ENCODE data around the gene ADGRB3. TPM values are rescaled to one million over a fixed set of nuclear protein-coding genes. Genes with fewer than 3 reads are reported as not detected.

The ADGRB3 gene
- total RNA-seq, 1 experiment from 2014 or later: 0.11 TPM

GRCh38 chr6:68947721-68948120 is 312.6 kb downstream of the ADGRB3 start:
- no peak for ATAC-seq
- no peak overlapping the region for H3K9ac ChIP-seq (ENCODE audit: low read length)
- CTCF ChIA-PET: no interaction called here
- BruUV-seq (replicated peaks): no TSS peak
- intact Hi-C loops (cut with micrococcal nuclease): no loop called here
- no peaks in the 10 kb centered on the region for H3K79me2 ChIP-seq (ENCODE audit: low read length)
- POLR2A ChIA-PET (ENCODE audit: unreplicated experiment): no interaction called here
- H3K9me3 ChIP-seq (ENCODE audit: low read length): no peaks in the 10 kb centered on the region
- DNase-seq: no peak
- no peaks in the 10 kb centered on the region for H4K20me1 ChIP-seq (ENCODE audit: low read length)
- TF ChIP-seq EZH2phosphoT487 (IDR thresholded peaks at IDR 0.05; ENCODE audit: borderline replicate concordance, low read length) (no peak), CTCF (conservative IDR thresholded peaks at IDR 0.05; ENCODE audit: low read depth, low read length) (no peak)
- H3K4me2 ChIP-seq (ENCODE audit: low read length): no peak overlapping the region
- no peak overlapping the region for H3K4me3 ChIP-seq (ENCODE audit: low read length)
- H2AFZ ChIP-seq (ENCODE audit: low read length): no peak overlapping the region
- no peaks in the 10 kb centered on the region for H3K36me3 ChIP-seq (ENCODE audit: low read depth, low read length)
- no peaks in the 10 kb centered on the region for H3K27me3 ChIP-seq (ENCODE audit: low read length)
- no peaks in the 10 kb centered on the region for H3K4me1 ChIP-seq (ENCODE audit: insufficient read depth, low read length)
- H3K27ac ChIP-seq (ENCODE audit: low read length): no peak overlapping the region
- H3K9me2 ChIP-seq (replicated peaks; ENCODE audit: low read length): no peaks in the 10 kb centered on the region
- H3F3A ChIP-seq (ENCODE audit: low read length, unreplicated experiment): no peaks in the 10 kb centered on the region

- no peaks in the 10 kb centered on the region for H3K27me3 ChIP-seq (ENCODE audit: low read length)
- no peak for DNase-seq
- H2AFZ ChIP-seq (ENCODE audit: low read length): 0 out of 2 replicates have a peak overlapping the region, but pooled peaks have one; percentile 26
- H3K4me2 ChIP-seq (ENCODE audit: low read length): no peak overlapping the region
- CTCF ChIA-PET: no interaction called here
- no peaks in the 10 kb centered on the region for H3K36me3 ChIP-seq (ENCODE audit: low read depth, low read length)
- H3K9me3 ChIP-seq (ENCODE audit: low read length): no peaks in the 10 kb centered on the region
- no peak overlapping the region for H3K4me3 ChIP-seq (ENCODE audit: low read length)
- H3K9ac ChIP-seq (ENCODE audit: low read length): no peak overlapping the region
- H3K79me2 ChIP-seq (ENCODE audit: low read length): no peaks in the 10 kb centered on the region
- H3F3A ChIP-seq (ENCODE audit: low read length, unreplicated experiment): no peaks in the 10 kb centered on the region
- intact Hi-C loops (cut with micrococcal nuclease): no loop called here
- POLR2A ChIA-PET (ENCODE audit: unreplicated experiment): no interaction called here
- ATAC-seq: no peak; the same call in 1 of the 2 replicates
- H3K4me1 ChIP-seq (ENCODE audit: insufficient read depth, low read length): no peaks in the 10 kb centered on the region
- no peaks in the 10 kb centered on the region for H3K9me2 ChIP-seq (replicated peaks; ENCODE audit: low read length)
- no peak overlapping the region for H3K27ac ChIP-seq (ENCODE audit: low read length)
- BruUV-seq (replicated peaks): no TSS peak
- TF ChIP-seq CTCF (conservative IDR thresholded peaks at IDR 0.05; ENCODE audit: low read depth, low read length) (peak; percentile 18; the same call in 1 of the 2 replicates), EZH2phosphoT487 (IDR thresholded peaks at IDR 0.05; ENCODE audit: borderline replicate concordance, low read length) (no peak)
- H4K20me1 ChIP-seq (ENCODE audit: low read length): no peaks in the 10 kb centered on the region
Measured at GRCh38 chr6:68951270-68951669, 316.2 kb downstream of the ADGRB3 start.

- Histone ChIP-seq H3K9ac (ENCODE audit: low read length) (no peak overlapping the region), H3K9me3 (ENCODE audit: low read length) (no peaks in the 10 kb centered on the region), H3K79me2 (ENCODE audit: low read length) (no peaks in the 10 kb centered on the region), H3F3A (ENCODE audit: low read length, unreplicated experiment) (no peaks in the 10 kb centered on the region), H3K27ac (ENCODE audit: low read length) (no peak overlapping the region), H3K4me1 (ENCODE audit: insufficient read depth, low read length) (no peaks in the 10 kb centered on the region), H3K4me2 (ENCODE audit: low read length) (no peak overlapping the region), H3K36me3 (ENCODE audit: low read depth, low read length) (no peaks in the 10 kb centered on the region), H2AFZ (ENCODE audit: low read length) (no peak overlapping the region), H3K27me3 (ENCODE audit: low read length) (no peaks in the 10 kb centered on the region), H4K20me1 (ENCODE audit: low read length) (no peaks in the 10 kb centered on the region), H3K9me2 (replicated peaks; ENCODE audit: low read length) (no peaks in the 10 kb centered on the region), H3K4me3 (ENCODE audit: low read length) (no peak overlapping the region)
- ChIA-PET CTCF (no interaction called here), POLR2A (ENCODE audit: unreplicated experiment) (no interaction called here)
- BruUV-seq (replicated peaks): no TSS peak
- intact Hi-C loops (cut with micrococcal nuclease): loop anchor here (2.0 kb wide), 2 partner anchors 82 to 320 kb away; no protein-coding TSS in a partner anchor
- ATAC-seq (no peak), DNase-seq (peak; percentile 15)
- TF ChIP-seq CTCF (conservative IDR thresholded peaks at IDR 0.05; ENCODE audit: low read depth, low read length): peak; percentile 41; the same call in 1 of the 2 replicates
- TF ChIP-seq EZH2phosphoT487 (IDR thresholded peaks at IDR 0.05; ENCODE audit: borderline replicate concordance, low read length): no peak
Measured at GRCh38 chr6:68958327-68958726, 323.2 kb downstream of the ADGRB3 start.
